DMS79 treated with DMSO at 0.1 percent for 48 hours (cell line): Measurements from ENCODE around the gene SLC7A9.
"Not testable (repeated sequence)": the region's sequence is repeated elsewhere in the genome, so short reads cannot be mapped to it uniquely, and the experiment has no call there.

Experiments used
- DNase-seq: peaks from one replicate; lab custom pipeline; 2025; lab: John Stamatoyannopoulos, UW

The SLC7A9 gene

DNA sequence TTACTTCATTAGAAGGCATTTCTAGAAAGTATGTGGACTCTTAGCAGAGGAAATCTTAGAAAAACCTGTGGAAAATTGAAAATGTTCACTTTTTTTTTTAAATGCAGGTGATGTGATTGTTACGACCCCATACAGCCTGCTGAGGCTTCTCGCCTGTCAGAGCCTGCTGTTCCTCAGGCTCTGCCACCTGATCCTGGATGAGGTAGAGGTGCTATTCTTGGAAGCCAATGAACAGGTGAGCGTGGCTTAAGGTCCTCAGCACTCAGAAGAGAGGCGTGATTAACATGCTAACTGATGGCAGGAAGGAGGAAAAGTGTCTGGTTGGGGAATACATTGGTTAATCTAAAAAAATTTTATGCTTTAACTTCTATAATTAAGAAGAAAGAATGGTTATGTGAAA, 71.4 kb downstream of the SLC7A9 start:
- no peak for DNase-seq

DNA sequence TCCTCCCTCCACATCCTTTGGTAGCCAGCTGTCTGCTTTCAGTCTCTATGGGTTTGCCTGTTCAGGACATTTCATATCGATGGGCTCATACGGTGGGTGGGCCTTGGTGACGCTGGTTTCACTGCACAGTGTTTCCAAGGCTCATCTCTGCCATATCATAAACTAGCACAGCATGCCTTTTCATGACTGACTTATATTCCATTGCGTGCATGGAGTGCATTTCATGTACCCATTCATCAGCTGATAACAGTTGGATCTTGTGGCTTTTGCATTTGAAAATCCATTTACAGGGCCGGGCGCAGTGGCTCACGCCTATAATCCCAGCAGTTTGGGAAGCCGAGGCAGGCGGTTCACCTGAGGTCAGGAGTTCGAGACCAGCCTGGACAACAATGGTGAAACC, 80.1 kb downstream of the SLC7A9 start:
- no peak for DNase-seq

DNA sequence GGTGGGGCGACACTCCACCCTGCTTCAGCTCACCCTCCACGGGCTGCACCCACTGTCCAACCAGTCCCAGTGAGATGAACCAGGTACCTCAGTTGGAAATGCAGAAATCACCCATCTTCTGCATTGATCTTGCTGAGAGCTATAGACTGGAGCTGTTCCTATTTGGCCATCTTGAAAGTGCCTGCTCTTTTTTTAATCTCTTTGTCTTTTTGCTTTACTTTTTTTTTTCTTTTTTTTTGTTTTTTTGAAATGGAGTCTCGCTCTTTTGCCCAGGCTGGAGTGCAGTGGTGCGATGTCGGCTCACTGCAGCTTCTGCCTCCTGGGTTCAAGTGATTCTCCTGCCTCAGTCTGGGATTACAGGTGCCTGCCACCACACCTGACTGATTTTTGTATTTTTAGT, 81.7 kb downstream of the SLC7A9 start:
- not testable (repeated sequence) for DNase-seq

- not testable (repeated sequence) for DNase-seq
Measured at GRCh38 chr19:32787161-32787813, 82.3 kb downstream of the SLC7A9 start.

DNA sequence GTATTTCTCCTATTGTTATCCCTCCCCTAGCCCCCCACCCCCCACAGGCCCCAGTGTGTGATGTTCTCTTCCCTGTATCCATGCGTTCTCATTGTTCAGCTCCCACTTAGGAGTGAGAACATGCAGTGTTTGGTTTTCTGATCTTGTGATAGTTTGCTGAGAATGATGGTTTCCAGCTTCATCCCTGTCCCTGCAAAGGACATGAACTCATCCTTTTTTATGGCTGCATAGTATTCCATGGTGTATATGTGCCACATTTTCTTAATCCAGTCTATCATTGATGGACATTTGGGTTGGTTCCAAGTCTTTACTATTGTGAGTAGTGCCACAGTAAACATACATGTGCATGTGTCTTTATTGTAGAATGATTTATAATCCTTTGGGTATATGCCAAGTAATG, 87.5 kb downstream of the SLC7A9 start:
- DNase-seq, result not testable (repeated sequence)

- DNase-seq, result no peak
Measured at GRCh38 chr19:32781280-32781679, 88.3 kb downstream of the SLC7A9 start.
